Measurements from ENCODE around the gene TMEM267. TPM values are rescaled to one million over a fixed set of nuclear protein-coding genes. Genes with fewer than 3 reads are reported as not detected.

TMEM267 gene
- total RNA-seq, 1 experiment from 2014 or later: 6.0 TPM

DNA sequence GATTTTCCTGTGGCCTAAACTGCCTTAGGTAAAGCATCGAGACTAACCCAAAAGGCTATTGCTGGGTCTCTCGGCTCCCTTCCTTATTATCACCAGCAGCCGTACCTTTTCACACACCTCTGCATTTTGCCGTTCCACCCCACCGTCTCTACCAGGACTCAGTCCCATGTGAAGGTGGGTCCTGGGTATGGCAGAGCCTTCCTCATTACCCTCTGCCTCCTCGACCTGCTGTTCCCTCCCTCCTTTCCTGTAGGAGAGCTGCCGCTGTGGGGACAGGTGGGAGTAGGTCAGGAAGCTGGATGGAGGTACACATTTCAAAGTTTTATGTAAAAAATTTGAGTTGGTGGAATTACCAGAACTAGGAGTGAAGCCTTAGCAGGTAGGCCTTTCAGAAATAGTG, 73.3 kb downstream of the TMEM267 start:
- Mint-ChIP-seq H3K27ac (no peak overlapping the region), H3K4me3 (no peak overlapping the region), H3K27me3 (ENCODE audit: low read depth) (peaks cover 18% of the 10 kb centered on the region), H3K4me1 (peaks cover 4% of the 10 kb centered on the region), H3K36me3 (peaks cover 2% of the 10 kb centered on the region; the same call in 1 of the 2 replicates), H3K9me3 (peaks cover 16% of the 10 kb centered on the region)
- CTCF ChIA-PET: no interaction called here
- DNase-seq (ENCODE audit: low spot score) (no peak), ATAC-seq (no peak)
- no peak for TF ChIP-seq ZNF219 (CRISPR knock-in tag; IDR thresholded peaks at IDR 0.05; ENCODE audit: borderline replicate concordance)
- no peak for TF ChIP-seq TP53 (CRISPR knock-in tag; IDR thresholded peaks at IDR 0.05)
- no peak for TF ChIP-seq CREB1 (CRISPR knock-in tag; IDR thresholded peaks at IDR 0.05)
- TF ChIP-seq ZNF263 (CRISPR knock-in tag; IDR thresholded peaks at IDR 0.05; ENCODE audit: low read depth): no peak
- TF ChIP-seq ZNF425 (CRISPR knock-in tag; conservative IDR thresholded peaks at IDR 0.05): no peak
- POLR2A ChIA-PET: no interaction called here

DNA sequence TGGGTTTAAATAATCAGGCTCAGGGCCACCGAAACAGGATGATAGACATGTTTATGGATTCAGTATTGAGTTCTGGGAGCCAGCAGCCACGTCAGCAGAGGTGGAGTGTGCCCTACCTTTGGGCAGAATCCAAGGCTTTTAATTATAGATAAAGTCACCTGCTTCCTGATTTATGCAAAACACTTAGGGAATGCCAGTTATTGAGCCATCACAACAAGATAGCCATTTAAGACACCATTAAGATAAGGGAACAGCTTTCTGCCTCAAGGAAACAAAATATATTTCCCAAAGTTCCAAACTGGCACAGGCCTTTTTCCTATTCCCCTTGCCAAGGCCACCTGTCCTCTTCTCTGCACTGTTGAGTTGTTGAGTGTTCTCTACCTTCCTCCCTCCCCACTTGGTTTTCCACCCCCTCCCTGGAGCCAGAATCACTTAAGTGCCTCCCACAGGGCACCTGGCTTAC, 73.8 kb downstream of the TMEM267 start:
- no peaks in the 10 kb centered on the region for H3K4me1 Mint-ChIP-seq
- ATAC-seq: no peak
- no peak overlapping the region for H3K27ac Mint-ChIP-seq
- H3K9me3 Mint-ChIP-seq: peaks cover 22% of the 10 kb centered on the region
- no peak overlapping the region for H3K4me3 Mint-ChIP-seq
- POLR2A ChIA-PET: no interaction called here
- peaks cover 2% of the 10 kb centered on the region; the same call in 1 of the 2 replicates for H3K36me3 Mint-ChIP-seq
- H3K27me3 Mint-ChIP-seq (ENCODE audit: low read depth): peaks cover 24% of the 10 kb centered on the region
- no peak for DNase-seq (ENCODE audit: low spot score)
- TF ChIP-seq SMAD4 (CRISPR knock-in tag; IDR thresholded peaks at IDR 0.05) (no peak), FOXP4 (CRISPR knock-in tag; IDR thresholded peaks at IDR 0.05) (no peak), ELF4 (CRISPR knock-in tag; IDR thresholded peaks at IDR 0.05; ENCODE audit: low read depth) (no peak), ATF1 (CRISPR knock-in tag; IDR thresholded peaks at IDR 0.05) (no peak), ZNF425 (CRISPR knock-in tag; conservative IDR thresholded peaks at IDR 0.05) (no peak), ZNF671 (CRISPR knock-in tag; IDR thresholded peaks at IDR 0.05) (no peak), JAZF1 (CRISPR knock-in tag; IDR thresholded peaks at IDR 0.05) (no peak)
- TF ChIP-seq, protein P1, sequence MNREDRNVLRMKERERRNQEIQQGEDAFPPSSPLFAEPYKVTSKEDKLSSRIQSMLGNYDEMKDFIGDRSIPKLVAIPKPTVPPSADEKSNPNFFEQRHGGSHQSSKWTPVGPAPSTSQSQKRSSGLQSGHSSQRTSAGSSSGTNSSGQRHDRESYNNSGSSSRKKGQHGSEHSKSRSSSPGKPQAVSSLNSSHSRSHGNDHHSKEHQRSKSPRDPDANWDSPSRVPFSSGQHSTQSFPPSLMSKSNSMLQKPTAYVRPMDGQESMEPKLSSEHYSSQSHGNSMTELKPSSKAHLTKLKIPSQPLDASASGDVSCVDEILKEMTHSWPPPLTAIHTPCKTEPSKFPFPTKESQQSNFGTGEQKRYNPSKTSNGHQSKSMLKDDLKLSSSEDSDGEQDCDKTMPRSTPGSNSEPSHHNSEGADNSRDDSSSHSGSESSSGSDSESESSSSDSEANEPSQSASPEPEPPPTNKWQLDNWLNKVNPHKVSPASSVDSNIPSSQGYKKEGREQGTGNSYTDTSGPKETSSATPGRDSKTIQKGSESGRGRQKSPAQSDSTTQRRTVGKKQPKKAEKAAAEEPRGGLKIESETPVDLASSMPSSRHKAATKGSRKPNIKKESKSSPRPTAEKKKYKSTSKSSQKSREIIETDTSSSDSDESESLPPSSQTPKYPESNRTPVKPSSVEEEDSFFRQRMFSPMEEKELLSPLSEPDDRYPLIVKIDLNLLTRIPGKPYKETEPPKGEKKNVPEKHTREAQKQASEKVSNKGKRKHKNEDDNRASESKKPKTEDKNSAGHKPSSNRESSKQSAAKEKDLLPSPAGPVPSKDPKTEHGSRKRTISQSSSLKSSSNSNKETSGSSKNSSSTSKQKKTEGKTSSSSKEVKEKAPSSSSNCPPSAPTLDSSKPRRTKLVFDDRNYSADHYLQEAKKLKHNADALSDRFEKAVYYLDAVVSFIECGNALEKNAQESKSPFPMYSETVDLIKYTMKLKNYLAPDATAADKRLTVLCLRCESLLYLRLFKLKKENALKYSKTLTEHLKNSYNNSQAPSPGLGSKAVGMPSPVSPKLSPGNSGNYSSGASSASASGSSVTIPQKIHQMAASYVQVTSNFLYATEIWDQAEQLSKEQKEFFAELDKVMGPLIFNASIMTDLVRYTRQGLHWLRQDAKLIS (CRISPR knock-in tag; IDR thresholded peaks at IDR 0.05; ENCODE audit: borderline replicate concordance): no peak
- TF ChIP-seq, protein P2, sequence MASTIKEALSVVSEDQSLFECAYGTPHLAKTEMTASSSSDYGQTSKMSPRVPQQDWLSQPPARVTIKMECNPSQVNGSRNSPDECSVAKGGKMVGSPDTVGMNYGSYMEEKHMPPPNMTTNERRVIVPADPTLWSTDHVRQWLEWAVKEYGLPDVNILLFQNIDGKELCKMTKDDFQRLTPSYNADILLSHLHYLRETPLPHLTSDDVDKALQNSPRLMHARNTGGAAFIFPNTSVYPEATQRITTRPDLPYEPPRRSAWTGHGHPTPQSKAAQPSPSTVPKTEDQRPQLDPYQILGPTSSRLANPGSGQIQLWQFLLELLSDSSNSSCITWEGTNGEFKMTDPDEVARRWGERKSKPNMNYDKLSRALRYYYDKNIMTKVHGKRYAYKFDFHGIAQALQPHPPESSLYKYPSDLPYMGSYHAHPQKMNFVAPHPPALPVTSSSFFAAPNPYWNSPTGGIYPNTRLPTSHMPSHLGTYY (CRISPR knock-in tag; IDR thresholded peaks at IDR 0.05): no peak
- CTCF ChIA-PET: no interaction called here

All from WTC11 (cell line).